PFSK-1 (cell line): ENCODE measurements around the gene TSPYL1.

ENCODE experiments used
- POLR2AphosphoS5 ChIP-seq: IDR thresholded peaks from 2 replicates; pipeline ENCODE4 v1.6.1; 2012; ENCODE audit warnings: low read depth, mild to moderate bottlenecking, control low read depth, low read length, moderate library complexity
- REST ChIP-seq, 2 experiments: IDR thresholded peaks; 2 replicates each; pipeline versions ENCODE4 v1.6.1 to v1.8.0; 2011 to 2012; ENCODE audit warnings: low read depth in 2 of 2, low read length in 2 of 2, control low read depth in 1 of 2, inconsistent platforms in 1 of 2, mild to moderate bottlenecking in 1 of 2, moderate library complexity in 1 of 2; ENCODE audit not compliant: insufficient read depth in 1 of 2
- SIN3A ChIP-seq: IDR thresholded peaks from 2 replicates; pipeline ENCODE4 v1.6.1; 2012; ENCODE audit warnings: mild to moderate bottlenecking, low read length, moderate library complexity, borderline replicate concordance; ENCODE audit not compliant: insufficient read depth
- TAF1 ChIP-seq: IDR thresholded peaks from 2 replicates; pipeline ENCODE4 v1.6.1; 2012; ENCODE audit warnings: low read length, control low read depth, borderline replicate concordance; ENCODE audit not compliant: insufficient read depth

GRCh38 chr6:116326996-116327395 lies 47.3 kb upstream of the TSPYL1 start:
- TF ChIP-seq POLR2AphosphoS5 (no peak), TAF1 (no peak), REST (IDR thresholded peaks at IDR 0.05; ENCODE audit: insufficient read depth in 1 of 2, low read depth in 2 of 2, low read length in 2 of 2) (no peak), SIN3A (no peak)
